Caco-2 (cell line): Measurements from ENCODE around the gene INAVA. TPM values are rescaled to one million over a fixed set of nuclear protein-coding genes. Genes with fewer than 3 reads are reported as not detected.
"Not testable (repeated sequence)": the region's sequence is repeated elsewhere in the genome, so short reads cannot be mapped to it uniquely, and the experiment has no call there.

ENCODE experiments used
- BruUV-seq: library from RNA; stranded (reverse); fragments of 400-500 nt; replicated peaks from 2 replicates; lab custom pipeline; 2021; lab: Mats Ljungman, UMichigan
- CTCF ChIA-PET: fragments of 300-600 bp; sonication (Branson Sonifier 250); formaldehyde crosslinking; loops from one replicate; lab custom pipeline; 2022; ENCODE audit warnings: antibody characterized with exemption; lab: Charles Lee
- POLR2A ChIA-PET: fragments of 300-600 bp; sonication (Branson Sonifier 250); formaldehyde crosslinking; loops from one replicate; lab custom pipeline; 2022; ENCODE audit warnings: antibody characterized with exemption; lab: Charles Lee
- DNase-seq, 2 experiments: peaks; one replicate each; pipeline versions ENCODE4 v3.0.0 to v3.0.0-alpha.2; 2020 to 2022
- H3K27me3 ChIP-seq: replicated peaks from 2 replicates; pipeline ENCODE4 v1.6.0; 2011; ENCODE audit warnings: low read length; ENCODE audit not compliant: control insufficient read depth, insufficient read depth
- H3K36me3 ChIP-seq: 2 replicates; pipeline ENCODE4 v1.5.1; 2011; ENCODE audit warnings: low read length; ENCODE audit not compliant: control insufficient read depth, insufficient read depth
- H3K4me1 ChIP-seq: fragments of 250-450 bp; sonication (Bioruptor Pico); 2 replicates; pipeline ENCODE4 v1.5.1; 2020; ENCODE audit warnings: mild to moderate bottlenecking
- H3K4me3 ChIP-seq: 2 replicates; pipeline ENCODE4 v1.5.1; 2011; ENCODE audit warnings: low read depth, mild to moderate bottlenecking, control low read depth, low read length
- H3K9me3 ChIP-seq: fragments of 250-450 bp; sonication (Bioruptor Pico); 2 replicates; pipeline ENCODE4 v1.5.1; 2020; ENCODE audit warnings: mild to moderate bottlenecking, moderate library complexity
- H3K27ac Mint-ChIP-seq: one replicate; pipeline ENCODE4 v1.8.0; 2022; ENCODE audit warnings: mixed read lengths; ENCODE audit not compliant: unreplicated experiment
- H3K27me3 Mint-ChIP-seq: one replicate; pipeline ENCODE4 v1.8.0; 2022; ENCODE audit warnings: mixed read lengths; ENCODE audit not compliant: insufficient read depth, unreplicated experiment
- H3K36me3 Mint-ChIP-seq: one replicate; pipeline ENCODE4 v1.8.0; 2022; ENCODE audit warnings: mild to moderate bottlenecking, mixed read lengths; ENCODE audit not compliant: insufficient read depth, unreplicated experiment
- H3K4me1 Mint-ChIP-seq: one replicate; pipeline ENCODE4 v1.8.0; 2022; ENCODE audit warnings: low read depth, mixed read lengths; ENCODE audit not compliant: unreplicated experiment
- H3K4me3 Mint-ChIP-seq: one replicate; pipeline ENCODE4 v1.8.0; 2022; ENCODE audit warnings: mild to moderate bottlenecking, moderate library complexity, mixed read lengths; ENCODE audit not compliant: unreplicated experiment
- H3K9me3 Mint-ChIP-seq: one replicate; pipeline ENCODE4 v1.8.0; 2022; ENCODE audit warnings: mixed read lengths; ENCODE audit not compliant: unreplicated experiment
- CTCF ChIP-seq, 2 experiments: fragments of 200-600 bp in 1 of 2; IDR thresholded peaks; 1 replicate in 1 of 2; 2 replicates in 1 of 2; pipeline versions ENCODE4 v1.5.1 to v1.8.0; 2011 to 2022; ENCODE audit warnings: antibody characterized with exemption in 1 of 2, control low read depth in 1 of 2, inconsistent platforms in 1 of 2, low read depth in 1 of 2, low read length in 1 of 2, mild to moderate bottlenecking in 1 of 2, moderate library complexity in 1 of 2; ENCODE audit not compliant: insufficient read depth in 1 of 2, severe bottlenecking in 1 of 2, unreplicated experiment in 1 of 2
- intact Hi-C: fragments of 100-400 bp; cut with micrococcal nuclease; formaldehyde crosslinking; loops from one replicate; pipeline ENCODE4 v1.10.0; 2022; ENCODE audit not compliant: unreplicated experiment
- total RNA-seq: library from RNA; stranded (reverse); gene quantifications from 2 replicates; pipeline ENCODE4 v1.2.3, GENCODE V29; 2022

INAVA gene
- total RNA-seq, 1 experiment from 2014 or later, result 123 TPM

GRCh38 chr1:200960948-200961340, 66.2 kb downstream of the INAVA start:
- H3K9me3 Mint-ChIP-seq, result no peaks in the 10 kb centered on the region
- Histone ChIP-seq H3K27me3 (no peaks in the 10 kb centered on the region), H3K36me3 (no peaks in the 10 kb centered on the region), H3K4me3 (no peak overlapping the region), H3K4me1 (no peaks in the 10 kb centered on the region), H3K9me3 (no peaks in the 10 kb centered on the region)
- BruUV-seq, result no TSS peak
- DNase-seq, result no peak
- H3K27ac Mint-ChIP-seq, result no peak overlapping the region
- intact Hi-C loops, result no loop called here
- no peak for TF ChIP-seq CTCF (IDR thresholded peaks at IDR 0.05; ENCODE audit: insufficient read depth in 1 of 2, low read depth in 1 of 2, low read length in 1 of 2, severe bottlenecking in 1 of 2, unreplicated experiment in 1 of 2)
- no peak overlapping the region for H3K4me3 Mint-ChIP-seq
- POLR2A ChIA-PET, result no interaction called here
- no peaks in the 10 kb centered on the region for H3K4me1 Mint-ChIP-seq
- H3K36me3 Mint-ChIP-seq, result no peaks in the 10 kb centered on the region
- CTCF ChIA-PET, result no interaction called here
- no peaks in the 10 kb centered on the region for H3K27me3 Mint-ChIP-seq

GRCh38 chr1:200962151-200962550, 67.5 kb downstream of the INAVA start:
- intact Hi-C loops, H3K36me3 ChIP-seq, H3K4me3 ChIP-seq, POLR2A ChIA-PET, H3K9me3 ChIP-seq, H3K27me3 ChIP-seq, DNase-seq, H3K36me3 Mint-ChIP-seq, H3K9me3 Mint-ChIP-seq, H3K4me1 Mint-ChIP-seq, H3K27ac Mint-ChIP-seq, CTCF ChIA-PET, BruUV-seq, H3K4me3 Mint-ChIP-seq, H3K27me3 Mint-ChIP-seq, H3K4me1 ChIP-seq: not testable (repeated sequence)

GRCh38 chr1:200962631-200963030, 67.9 kb downstream of the INAVA start:
- BruUV-seq, result no TSS peak
- H3K4me3 Mint-ChIP-seq, result no peak overlapping the region
- no peak overlapping the region for H3K4me3 ChIP-seq
- no peaks in the 10 kb centered on the region for H3K27me3 Mint-ChIP-seq
- H3K4me1 Mint-ChIP-seq, result no peaks in the 10 kb centered on the region
- H3K36me3 ChIP-seq, result no peaks in the 10 kb centered on the region
- no peaks in the 10 kb centered on the region for H3K27me3 ChIP-seq
- ChIA-PET POLR2A (no interaction called here), CTCF (no interaction called here)
- H3K27ac Mint-ChIP-seq, result no peak overlapping the region
- no peaks in the 10 kb centered on the region for H3K4me1 ChIP-seq
- intact Hi-C loops, result no loop called here
- no peaks in the 10 kb centered on the region for H3K36me3 Mint-ChIP-seq
- TF ChIP-seq CTCF (IDR thresholded peaks at IDR 0.05; ENCODE audit: insufficient read depth in 1 of 2, low read depth in 1 of 2, low read length in 1 of 2, severe bottlenecking in 1 of 2, unreplicated experiment in 1 of 2), result no peak
- H3K9me3 ChIP-seq, result no peaks in the 10 kb centered on the region
- no peaks in the 10 kb centered on the region for H3K9me3 Mint-ChIP-seq
- no peak for DNase-seq

- Histone ChIP-seq H3K4me1 (no peaks in the 10 kb centered on the region), H3K9me3 (no peaks in the 10 kb centered on the region), H3K4me3 (no peak overlapping the region), H3K27me3 (no peaks in the 10 kb centered on the region), H3K36me3 (no peaks in the 10 kb centered on the region)
- CTCF ChIA-PET, result no interaction called here
- no peaks in the 10 kb centered on the region for H3K36me3 Mint-ChIP-seq
- POLR2A ChIA-PET, result no interaction called here
- BruUV-seq, result no TSS peak
- no peak overlapping the region for H3K4me3 Mint-ChIP-seq
- no peak for TF ChIP-seq CTCF (IDR thresholded peaks at IDR 0.05; ENCODE audit: insufficient read depth in 1 of 2, low read depth in 1 of 2, low read length in 1 of 2, severe bottlenecking in 1 of 2, unreplicated experiment in 1 of 2)
- H3K9me3 Mint-ChIP-seq, result no peaks in the 10 kb centered on the region
- intact Hi-C loops, result no loop called here
- H3K4me1 Mint-ChIP-seq, result no peaks in the 10 kb centered on the region
- H3K27ac Mint-ChIP-seq, result no peak overlapping the region
- H3K27me3 Mint-ChIP-seq, result no peaks in the 10 kb centered on the region
- no peak for DNase-seq
Observed at GRCh38 chr1:200963076-200963475, 68.4 kb downstream of the INAVA start.

GRCh38 chr1:200963888-200964287, 69.2 kb downstream of the INAVA start:
- H3K27me3 Mint-ChIP-seq, H3K27me3 ChIP-seq, H3K4me3 Mint-ChIP-seq, intact Hi-C loops, H3K36me3 Mint-ChIP-seq, H3K9me3 ChIP-seq, POLR2A ChIA-PET, H3K9me3 Mint-ChIP-seq, H3K4me1 ChIP-seq, H3K27ac Mint-ChIP-seq, BruUV-seq, DNase-seq, H3K36me3 ChIP-seq, H3K4me1 Mint-ChIP-seq, H3K4me3 ChIP-seq, CTCF ChIA-PET: not testable (repeated sequence)
